GM12872 (cell line): Measurements from ENCODE around the gene CD36.

Experiments
- CTCF ChIP-seq: IDR thresholded peaks from 3 replicates; pipeline ENCODE4 v1.5.1; 2011; ENCODE audit warnings: low read depth, mild to moderate bottlenecking, low read length, moderate library complexity; ENCODE audit not compliant: insufficient read depth

Gene CD36

GRCh38 chr7:80612880-80613279 lies 25.6 kb upstream of the CD36 start:
- TF ChIP-seq CTCF = no peak

- no peak for TF ChIP-seq CTCF
Measured at GRCh38 chr7:80613519-80613918, 24.9 kb upstream of the CD36 start.

- no peak for TF ChIP-seq CTCF
Measured at GRCh38 chr7:80614851-80615271, 23.6 kb upstream of the CD36 start.

GRCh38 chr7:80618096-80618495 lies 20.3 kb upstream of the CD36 start:
- TF ChIP-seq CTCF = no peak

GRCh38 chr7:80619741-80620140 lies 18.7 kb upstream of the CD36 start:
- no peak for TF ChIP-seq CTCF

GRCh38 chr7:80622541-80622940 lies 15.9 kb upstream of the CD36 start:
- no peak for TF ChIP-seq CTCF

- no peak for TF ChIP-seq CTCF
Measured at GRCh38 chr7:80623503-80624252, 14.8 kb upstream of the CD36 start.

GRCh38 chr7:80624763-80625162 lies 13.7 kb upstream of the CD36 start:
- no peak for TF ChIP-seq CTCF
